Posterior cingulate gyrus (tissue), 11 donors: ENCODE measurements around the gene ELF1.

Source experiments
- DNase-seq, 10 donors: peaks; one replicate each; pipeline versions ENCODE4 v3.0.0 to v3.0.0-alpha.2; 2020 to 2021; ENCODE audit warnings: mixed read lengths in 3 of 10
- intact Hi-C: fragments of 100-400 bp; cut with DNase I; formaldehyde crosslinking; loops from one replicate; pipeline ENCODE4 v1.15.1; 2023

The ELF1 gene

GRCh38 chr13:41019011-41019487 lies at the start of gene ELF1:
Gene ELF1, minus strand, starts transcription at chr13:41019316. Its CDS starts 37,262 bp downstream, at chr13:40982054.
- intact Hi-C loops, result loop anchor here (5.0 kb wide), 1 partner anchor 43 kb away; the partner anchor contains the start of gene WBP4
- no peak for DNase-seq

GRCh38 chr13:41065078-41065477 lies 46.0 kb upstream of the ELF1 start:
- intact Hi-C loops, result loop anchor here (10.0 kb wide), 1 partner anchor 130 kb away; the partner anchor contains the start of gene KBTBD7
- no peak for DNase-seq

- no peak for DNase-seq
- intact Hi-C loops, result loop anchor here (5.0 to 10.0 kb wide), 4 partner anchors 47 to 142 kb away; partner anchors contain the start of genes ELF1 and KBTBD7
Measured at GRCh38 chr13:41064493-41064892, 45.4 kb upstream of the ELF1 start.

GRCh38 chr13:41061914-41062837 lies 43.1 kb upstream of the ELF1 start:
- intact Hi-C loops, result loop anchor here (5.0 to 10.0 kb wide), 4 partner anchors 45 to 140 kb away; partner anchors contain the start of genes ELF1 and KBTBD7
- DNase-seq, result no peak

- intact Hi-C loops, result loop anchor here (5.0 to 10.0 kb wide), 4 partner anchors 44 to 139 kb away; partner anchors contain the start of genes ELF1 and KBTBD7
- DNase-seq, result peak; percentile 86 to 98 (median 91)
Measured at GRCh38 chr13:41061075-41061913, 42.2 kb upstream of the ELF1 start, which contains the start of gene WBP4. Gene WBP4, plus strand, starts transcription at chr13:41061509. Its CDS starts 165 bp downstream, at chr13:41061674.

GRCh38 chr13:41060724-41061074 lies 41.6 kb upstream of the ELF1 start:
- DNase-seq, result peak; percentile 74 to 98 (median 87)
- intact Hi-C loops, result loop anchor here (1.0 to 10.0 kb wide), 5 partner anchors 43 to 138 kb away; partner anchors contain the start of genes ELF1, KBTBD6 and KBTBD7

GRCh38 chr13:41060082-41060723 lies 41.1 kb upstream of the ELF1 start:
- peak; percentile 74 to 98 (median 86) for DNase-seq
- intact Hi-C loops, result loop anchor here (1.0 to 10.0 kb wide), 5 partner anchors 43 to 138 kb away; partner anchors contain the start of genes ELF1, KBTBD6 and KBTBD7

- DNase-seq, result no peak
- intact Hi-C loops, result loop anchor here (1.0 to 10.0 kb wide), 5 partner anchors 42 to 137 kb away; partner anchors contain the start of genes ELF1, KBTBD6 and KBTBD7
Measured at GRCh38 chr13:41059456-41060081, 40.5 kb upstream of the ELF1 start.

GRCh38 chr13:41058295-41059070 lies 39.4 kb upstream of the ELF1 start:
- DNase-seq, result no peak

GRCh38 chr13:41056826-41057711 lies 38.0 kb upstream of the ELF1 start:
- no peak for DNase-seq
- intact Hi-C loops, result no loop called here

More at GRCh38 chr13:41058295-41059070, 39.4 kb upstream of the ELF1 start:
- intact Hi-C loops, result no loop called here

GRCh38 chr13:41056194-41056593 lies 37.1 kb upstream of the ELF1 start:
- DNase-seq, result no peak
- intact Hi-C loops, result no loop called here

GRCh38 chr13:41054919-41055619 lies 36.0 kb upstream of the ELF1 start:
- DNase-seq, result no peak
- intact Hi-C loops, result no loop called here

GRCh38 chr13:41054212-41054877 lies 35.2 kb upstream of the ELF1 start:
- DNase-seq, result no peak
- intact Hi-C loops, result no loop called here

- DNase-seq, result no peak
- intact Hi-C loops, result no loop called here
Measured at GRCh38 chr13:41053384-41053826, 34.3 kb upstream of the ELF1 start.

GRCh38 chr13:41052441-41052840 lies 33.3 kb upstream of the ELF1 start:
- no peak for DNase-seq
- intact Hi-C loops, result no loop called here
